ENCODE results near the gene CDHR1. TPM values are rescaled to one million over a fixed set of nuclear protein-coding genes. Genes with fewer than 3 reads are reported as not detected.

CDHR1 gene
- total RNA-seq, 1 experiment from 2014 or later: 6.6 TPM

- no peak overlapping the region for H3K27ac ChIP-seq (ENCODE audit: insufficient read length, low read depth, low read length)
- H3K4me1 ChIP-seq (ENCODE audit: insufficient read depth, low read length): no peaks in the 10 kb centered on the region
- no peak for TF ChIP-seq CTCF (conservative IDR thresholded peaks at IDR 0.05)
- H4K91ac ChIP-seq (ENCODE audit: insufficient read length, low read depth, low read length): no peak overlapping the region
- no peak overlapping the region for H3K9ac ChIP-seq (ENCODE audit: extremely low read depth, insufficient read length, low read length)
- H2BK15ac ChIP-seq (ENCODE audit: low read depth, low read length): no peak overlapping the region
- no peak overlapping the region for H4K5ac ChIP-seq (ENCODE audit: insufficient read length, low read depth, low read length)
- Mint-ChIP-seq H3K9me3 (peaks cover 7 to 10% of the 10 kb centered on the region in 2 experiments; a peak in 4 of 5 replicates), H3K36me3 (ENCODE audit: insufficient read depth in 1 of 3, low read depth in 3 of 3) (peaks cover 0 to 8% (median 3%) of the 10 kb centered on the region in 3 experiments; a peak in 4 of 7 replicates), H3K27ac (peak overlapping the region in 1 of 3 experiments; percentile 56; a peak in 1 of 7 replicates), H3K4me3 (no peak overlapping the region), H3K27me3 (ENCODE audit: low read depth) (peaks cover 3% of the 10 kb centered on the region; the same call in 1 of the 2 replicates), H3K4me1 (no peaks in the 10 kb centered on the region)
- H2AK5ac ChIP-seq (ENCODE audit: insufficient read length, low read length): no peak overlapping the region
- H3K4ac ChIP-seq (ENCODE audit: low read depth, low read length): no peak overlapping the region
- H3K9me3 ChIP-seq (ENCODE audit: control insufficient read depth, low read depth, low read length): no peaks in the 10 kb centered on the region
- H3K23me2 ChIP-seq (ENCODE audit: insufficient read length, low read depth, low read length, poor library complexity, severe bottlenecking): no peaks in the 10 kb centered on the region
- H3T11ph ChIP-seq (ENCODE audit: low read length): no peak overlapping the region
- no peak overlapping the region for H2AFZ ChIP-seq (ENCODE audit: low read length)
- no peaks in the 10 kb centered on the region for H3K27me3 ChIP-seq (ENCODE audit: insufficient read depth, low read length)
- DNase-seq: no peak
- no peak overlapping the region for H2BK5ac ChIP-seq (ENCODE audit: insufficient read length, low read length)
- H3K79me1 ChIP-seq (ENCODE audit: insufficient read depth, low read depth, low read length, poor library complexity, severe bottlenecking): no peaks in the 10 kb centered on the region
- H3K14ac ChIP-seq (ENCODE audit: insufficient read depth, low read length): no peak overlapping the region
- no peak overlapping the region for H3K18ac ChIP-seq (ENCODE audit: insufficient read length, low read depth, low read length)
- no peak overlapping the region for H3K4me2 ChIP-seq (ENCODE audit: insufficient read depth, insufficient read length, low read length)
- no peak overlapping the region for H4K8ac ChIP-seq (replicated peaks; ENCODE audit: insufficient read length, low read depth, low read length)
- no peaks in the 10 kb centered on the region for H4K20me1 ChIP-seq (ENCODE audit: control insufficient read depth, insufficient read depth, insufficient read length)
- H3K79me2 ChIP-seq (ENCODE audit: insufficient read depth, low read length): no peaks in the 10 kb centered on the region
- no CpG with 5 or more reads among the region's 4 CpGs for WGBS (ENCODE audit: extremely low coverage, insufficient read length, low lambda C conversion rate)
- H2BK20ac ChIP-seq (ENCODE audit: low read depth, low read length, poor library complexity, severe bottlenecking): no peak overlapping the region
- no peak overlapping the region for H2BK120ac ChIP-seq (ENCODE audit: low read depth, low read length, poor library complexity, severe bottlenecking)
- no peak overlapping the region for H2BK12ac ChIP-seq (ENCODE audit: insufficient read length, low read depth, low read length)
- H3K23ac ChIP-seq (ENCODE audit: insufficient read length, low read depth, low read length): no peak overlapping the region
- H3K56ac ChIP-seq (ENCODE audit: insufficient read length, low read depth, low read length): no peak overlapping the region
Observed at GRCh38 chr10:84184517-84184916, 9.8 kb upstream of the CDHR1 start.

Measured in H9 (cell line).